ENCODE data around the gene ARHGEF28. TPM values are rescaled to one million over a fixed set of nuclear protein-coding genes. Genes with fewer than 3 reads are reported as not detected.

Gene ARHGEF28
- total and polyA plus RNA-seq, 4 experiments from 2014 or later, result not detected

DNA sequence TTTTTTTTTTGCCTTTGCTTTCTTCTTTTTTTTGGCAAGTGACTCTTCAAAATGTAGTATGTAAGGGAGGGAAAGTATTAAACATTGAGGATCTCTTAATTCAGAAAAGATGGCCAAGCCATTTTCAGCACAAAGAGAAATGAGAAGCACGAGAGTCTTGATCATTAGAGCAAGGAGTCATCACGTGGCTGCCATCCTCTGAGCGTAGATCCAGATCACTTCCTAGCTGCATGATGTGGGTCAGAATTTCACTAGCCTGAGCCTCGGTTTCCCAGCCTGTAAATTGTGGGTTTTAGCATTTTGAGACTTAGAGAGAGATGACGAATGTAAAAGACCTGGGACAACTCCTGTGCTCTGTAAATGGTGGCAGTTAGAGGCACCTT is 312.9 kb downstream of the ARHGEF28 start:
- Histone ChIP-seq H3K27ac (ENCODE audit: low read depth, low read length) (no peak overlapping the region), H3K36me3 (ENCODE audit: insufficient read depth, low read length) (no peaks in the 10 kb centered on the region), H3K4me3 (ENCODE audit: low read length in 2 of 2) (no peak overlapping the region), H3K4me1 (ENCODE audit: insufficient read depth, low read length) (no peaks in the 10 kb centered on the region), H3K9me3 (ENCODE audit: control insufficient read depth in 1 of 2, low read length in 2 of 2) (no peaks in the 10 kb centered on the region), H3K27me3 (ENCODE audit: insufficient read depth, low read length) (no peaks in the 10 kb centered on the region)
- Mint-ChIP-seq H3K27me3 (peaks cover 2 to 4% of the 10 kb centered on the region in 2 donors), H3K4me3 (no peak overlapping the region), H3K27ac (no peak overlapping the region), H3K36me3 (no peaks in the 10 kb centered on the region), H3K4me1 (no peaks in the 10 kb centered on the region), H3K9me3 (peaks cover 0 to 15% (median 6%) of the 10 kb centered on the region in 8 donors)
- ChIA-PET CTCF (ENCODE audit: partially characterized antibody) (no interaction called here), POLR2A (ENCODE audit: partially characterized antibody) (no interaction called here)
- intact Hi-C loops (cut with micrococcal nuclease), result no loop called here
- DNase-seq, result no peak

DNA sequence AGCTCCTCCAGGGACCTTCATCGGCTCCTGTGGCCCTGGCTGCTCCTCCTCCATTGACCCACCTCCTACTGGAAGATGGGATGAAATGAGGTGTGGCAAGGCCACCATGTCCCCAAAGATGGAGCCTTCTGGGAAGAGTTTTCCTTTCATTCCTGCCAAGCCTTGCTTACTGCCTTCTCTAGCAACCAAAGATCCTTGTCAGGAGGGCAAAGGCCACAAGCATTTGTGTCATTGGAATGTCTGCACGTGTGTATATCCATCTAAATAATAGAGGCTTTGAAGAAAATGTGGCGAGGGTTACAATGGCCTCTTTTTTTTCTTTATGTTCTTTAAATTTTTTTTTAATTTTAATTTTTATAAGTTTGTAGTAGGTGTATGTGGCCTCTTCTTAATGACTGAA is 313.6 kb downstream of the ARHGEF28 start:
- intact Hi-C loops (cut with micrococcal nuclease), result no loop called here
- ChIA-PET POLR2A (ENCODE audit: partially characterized antibody) (no interaction called here), CTCF (ENCODE audit: partially characterized antibody) (no interaction called here)
- no peak overlapping the region for H3K27ac Mint-ChIP-seq
- Histone ChIP-seq H3K27me3 (ENCODE audit: insufficient read depth, low read length) (no peaks in the 10 kb centered on the region), H3K36me3 (ENCODE audit: insufficient read depth, low read length) (no peaks in the 10 kb centered on the region), H3K4me3 (ENCODE audit: low read length in 2 of 2) (no peak overlapping the region), H3K9me3 (ENCODE audit: control insufficient read depth in 1 of 2, low read length in 2 of 2) (no peaks in the 10 kb centered on the region), H3K4me1 (ENCODE audit: insufficient read depth, low read length) (no peaks in the 10 kb centered on the region), H3K27ac (ENCODE audit: low read depth, low read length) (no peak overlapping the region)
- peak overlapping the region in 1 of 8 donors; percentile 44 for H3K4me3 Mint-ChIP-seq
- peaks cover 4 to 7% of the 10 kb centered on the region in 2 donors for H3K27me3 Mint-ChIP-seq
- H3K4me1 Mint-ChIP-seq, result no peaks in the 10 kb centered on the region
- DNase-seq, result no peak
- H3K9me3 Mint-ChIP-seq, result peaks cover 0 to 20% (median 10%) of the 10 kb centered on the region in 8 donors
- H3K36me3 Mint-ChIP-seq, result no peaks in the 10 kb centered on the region

DNA sequence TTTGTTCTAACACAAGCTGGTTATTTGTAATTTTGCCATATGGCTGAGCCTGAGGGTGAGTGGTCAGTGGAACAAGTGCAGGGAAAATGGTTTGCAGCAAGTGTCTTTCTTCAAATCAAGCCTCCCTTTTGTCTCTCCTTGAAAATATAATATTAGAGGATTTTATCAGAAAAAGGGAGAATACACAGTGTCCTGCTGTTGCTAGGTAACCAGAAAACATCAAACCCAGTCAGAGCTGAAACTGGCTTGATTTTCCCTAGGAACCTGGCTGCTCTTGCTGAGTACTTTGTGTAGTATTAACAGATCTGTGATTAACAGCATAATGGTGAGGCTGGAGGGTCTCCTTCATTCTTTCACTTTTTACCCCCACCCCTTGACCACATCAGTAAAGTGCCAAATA is 314.0 kb downstream of the ARHGEF28 start:
- H3K27ac Mint-ChIP-seq, result no peak overlapping the region

DNA sequence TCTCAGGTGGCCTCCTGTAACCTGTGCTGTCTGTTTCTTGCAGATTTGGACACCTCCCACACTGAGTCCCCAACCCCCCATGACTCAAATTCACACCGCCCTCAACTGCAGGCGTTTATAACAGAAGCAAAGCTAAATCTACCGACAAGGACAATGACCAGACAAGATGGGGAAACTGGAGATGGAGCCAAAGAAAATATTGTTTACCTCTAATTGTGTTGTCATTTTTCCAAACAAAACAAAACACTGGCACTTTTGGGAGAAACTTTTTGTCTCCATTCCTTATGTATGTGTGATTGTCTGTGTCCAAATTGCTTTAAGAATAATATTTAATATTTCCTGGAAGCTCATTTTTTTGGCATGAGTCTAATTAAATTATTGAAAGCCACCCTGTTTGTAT is 314.8 kb downstream of the ARHGEF28 start:
- H3K4me1 Mint-ChIP-seq, result no peaks in the 10 kb centered on the region
- H3K4me3 ChIP-seq (ENCODE audit: low read length in 2 of 2), result no peak overlapping the region
- H3K27ac ChIP-seq (ENCODE audit: low read depth, low read length), result no peak overlapping the region
- intact Hi-C loops (cut with micrococcal nuclease), result no loop called here
- no peaks in the 10 kb centered on the region for H3K9me3 ChIP-seq (ENCODE audit: control insufficient read depth in 1 of 2, low read length in 2 of 2)
- ChIA-PET CTCF (ENCODE audit: partially characterized antibody) (no interaction called here), POLR2A (ENCODE audit: partially characterized antibody) (no interaction called here)
- no peaks in the 10 kb centered on the region for H3K4me1 ChIP-seq (ENCODE audit: insufficient read depth, low read length)
- no peak for DNase-seq
- H3K36me3 Mint-ChIP-seq, result no peaks in the 10 kb centered on the region
- H3K27me3 ChIP-seq (ENCODE audit: insufficient read depth, low read length), result no peaks in the 10 kb centered on the region
- H3K4me3 Mint-ChIP-seq, result no peak overlapping the region
- peaks cover 0 to 21% (median 11%) of the 10 kb centered on the region in 8 donors for H3K9me3 Mint-ChIP-seq
- no peak overlapping the region for H3K27ac Mint-ChIP-seq
- H3K36me3 ChIP-seq (ENCODE audit: insufficient read depth, low read length), result no peaks in the 10 kb centered on the region
- peaks cover 2 to 6% of the 10 kb centered on the region in 2 donors for H3K27me3 Mint-ChIP-seq

More for the DNA sequence above, 314.0 kb downstream of the ARHGEF28 start:
- Mint-ChIP-seq H3K36me3 (no peaks in the 10 kb centered on the region), H3K4me1 (no peaks in the 10 kb centered on the region), H3K4me3 (no peak overlapping the region), H3K9me3 (peaks cover 0 to 21% (median 11%) of the 10 kb centered on the region in 8 donors), H3K27me3 (peaks cover 2 to 6% of the 10 kb centered on the region in 2 donors)
- intact Hi-C loops (cut with micrococcal nuclease), result no loop called here
- no peak overlapping the region for H3K27ac ChIP-seq (ENCODE audit: low read depth, low read length)
- DNase-seq, result no peak
- CTCF ChIA-PET (ENCODE audit: partially characterized antibody), result no interaction called here
- H3K4me1 ChIP-seq (ENCODE audit: insufficient read depth, low read length), result no peaks in the 10 kb centered on the region
- H3K27me3 ChIP-seq (ENCODE audit: insufficient read depth, low read length), result no peaks in the 10 kb centered on the region
- H3K4me3 ChIP-seq (ENCODE audit: low read length in 2 of 2), result no peak overlapping the region
- H3K36me3 ChIP-seq (ENCODE audit: insufficient read depth, low read length), result no peaks in the 10 kb centered on the region
- POLR2A ChIA-PET (ENCODE audit: partially characterized antibody), result no interaction called here
- no peaks in the 10 kb centered on the region for H3K9me3 ChIP-seq (ENCODE audit: control insufficient read depth in 1 of 2, low read length in 2 of 2)

DNA sequence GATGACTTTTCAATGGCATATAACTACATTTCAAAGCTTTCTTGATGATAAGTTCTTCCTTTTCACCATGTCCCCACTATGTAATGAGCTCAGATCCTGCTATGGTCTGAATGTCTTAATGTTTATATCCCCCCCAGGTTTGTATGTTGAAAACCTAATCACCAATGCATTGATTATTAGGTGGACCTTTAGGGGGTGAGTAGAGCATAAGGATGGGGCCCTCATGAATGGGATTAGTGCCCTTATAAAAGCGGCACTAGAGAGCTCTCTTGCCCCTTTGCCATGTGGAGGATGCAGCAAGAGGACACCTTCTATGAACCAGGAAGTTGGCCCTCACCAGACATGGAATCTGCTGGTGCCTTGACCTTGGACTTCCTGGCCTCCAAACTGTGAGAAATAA is 316.8 kb downstream of the ARHGEF28 start:
- Histone ChIP-seq H3K4me1 (ENCODE audit: insufficient read depth, low read length) (no peaks in the 10 kb centered on the region), H3K36me3 (ENCODE audit: insufficient read depth, low read length) (no peaks in the 10 kb centered on the region), H3K9me3 (ENCODE audit: control insufficient read depth in 1 of 2, low read length in 2 of 2) (no peaks in the 10 kb centered on the region), H3K4me3 (ENCODE audit: low read length in 2 of 2) (no peak overlapping the region), H3K27ac (ENCODE audit: low read depth, low read length) (no peak overlapping the region), H3K27me3 (ENCODE audit: insufficient read depth, low read length) (no peaks in the 10 kb centered on the region)
- H3K9me3 Mint-ChIP-seq, result peaks cover 0 to 21% (median 11%) of the 10 kb centered on the region in 8 donors
- no peak for DNase-seq
- CTCF ChIA-PET (ENCODE audit: partially characterized antibody), result no interaction called here
- H3K36me3 Mint-ChIP-seq, result no peaks in the 10 kb centered on the region
- H3K27me3 Mint-ChIP-seq, result peaks cover 4 to 7% of the 10 kb centered on the region in 2 donors
- H3K4me1 Mint-ChIP-seq, result no peaks in the 10 kb centered on the region
- no peak overlapping the region for H3K27ac Mint-ChIP-seq
- intact Hi-C loops (cut with micrococcal nuclease), result no loop called here
- H3K4me3 Mint-ChIP-seq, result no peak overlapping the region
- POLR2A ChIA-PET (ENCODE audit: partially characterized antibody), result no interaction called here

DNA sequence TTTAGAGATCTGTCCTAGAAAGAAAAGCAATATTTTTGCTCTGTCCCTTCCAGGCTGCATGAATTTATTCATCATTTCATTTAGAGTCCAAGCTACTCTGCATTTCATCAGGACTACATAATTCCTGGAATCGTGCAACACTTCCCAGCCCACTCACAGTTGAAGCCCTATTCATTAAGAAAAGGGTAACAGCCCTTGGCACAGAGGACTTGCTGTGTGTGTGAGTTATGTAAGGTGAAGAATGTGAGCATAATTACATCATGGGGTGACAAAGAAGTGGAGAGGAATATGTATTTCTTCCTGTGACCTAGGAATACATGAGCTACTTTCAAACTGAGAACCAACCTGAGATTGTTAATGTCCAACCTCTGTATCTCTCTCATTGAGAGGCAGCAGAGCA is 317.4 kb downstream of the ARHGEF28 start:
- H3K36me3 Mint-ChIP-seq, result no peaks in the 10 kb centered on the region
- ChIA-PET POLR2A (ENCODE audit: partially characterized antibody) (no interaction called here), CTCF (ENCODE audit: partially characterized antibody) (interaction anchor here (0.6 kb wide), 1 partner anchor 489 kb away, joined by 4 read pairs; no protein-coding TSS in a partner anchor)
- no peaks in the 10 kb centered on the region for H3K27me3 ChIP-seq (ENCODE audit: insufficient read depth, low read length)
- DNase-seq, result no peak
- peaks cover 0 to 21% (median 11%) of the 10 kb centered on the region in 8 donors for H3K9me3 Mint-ChIP-seq
- no peaks in the 10 kb centered on the region for H3K9me3 ChIP-seq (ENCODE audit: control insufficient read depth in 1 of 2, low read length in 2 of 2)
- H3K36me3 ChIP-seq (ENCODE audit: insufficient read depth, low read length), result no peaks in the 10 kb centered on the region
- H3K4me3 ChIP-seq (ENCODE audit: low read length in 2 of 2), result no peak overlapping the region
- peaks cover 6 to 7% of the 10 kb centered on the region in 2 donors for H3K27me3 Mint-ChIP-seq
- intact Hi-C loops (cut with micrococcal nuclease), result no loop called here
- H3K4me3 Mint-ChIP-seq, result no peak overlapping the region
- H3K4me1 Mint-ChIP-seq, result no peaks in the 10 kb centered on the region
- H3K27ac Mint-ChIP-seq, result no peak overlapping the region
- H3K27ac ChIP-seq (ENCODE audit: low read depth, low read length), result no peak overlapping the region
- no peaks in the 10 kb centered on the region for H3K4me1 ChIP-seq (ENCODE audit: insufficient read depth, low read length)

DNA sequence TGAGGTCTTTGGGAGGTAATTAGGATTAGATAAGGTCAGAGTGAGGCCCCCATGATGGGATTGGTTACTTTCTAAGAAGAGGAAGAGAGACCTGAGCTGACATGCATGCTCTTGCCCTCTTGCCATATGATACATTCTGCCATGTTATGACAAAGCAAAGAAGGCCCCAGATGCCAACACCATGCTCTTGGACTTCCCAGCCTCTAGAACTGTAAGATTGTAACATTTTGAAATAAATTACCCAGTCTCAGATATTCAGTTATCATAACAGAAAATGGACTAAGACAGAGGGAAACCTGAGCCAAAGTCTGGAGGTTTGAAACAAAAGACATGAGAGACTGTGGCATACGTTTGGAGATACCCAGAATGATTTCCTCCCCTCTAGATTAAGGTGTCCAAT is 318.6 kb downstream of the ARHGEF28 start:
- no peak overlapping the region for H3K27ac ChIP-seq (ENCODE audit: low read depth, low read length)
- POLR2A ChIA-PET (ENCODE audit: partially characterized antibody), result no interaction called here
- Mint-ChIP-seq H3K27me3 (peaks cover 9 to 11% of the 10 kb centered on the region in 2 donors), H3K4me3 (no peak overlapping the region), H3K9me3 (peaks cover 0 to 21% (median 11%) of the 10 kb centered on the region in 8 donors), H3K36me3 (no peaks in the 10 kb centered on the region), H3K4me1 (no peaks in the 10 kb centered on the region), H3K27ac (no peak overlapping the region)
- no peak overlapping the region for H3K4me3 ChIP-seq (ENCODE audit: low read length in 2 of 2)
- no peak for DNase-seq
- H3K36me3 ChIP-seq (ENCODE audit: insufficient read depth, low read length), result no peaks in the 10 kb centered on the region
- intact Hi-C loops (cut with micrococcal nuclease), result no loop called here
- H3K4me1 ChIP-seq (ENCODE audit: insufficient read depth, low read length), result no peaks in the 10 kb centered on the region
- no peaks in the 10 kb centered on the region for H3K27me3 ChIP-seq (ENCODE audit: insufficient read depth, low read length)
- H3K9me3 ChIP-seq (ENCODE audit: control insufficient read depth in 1 of 2, low read length in 2 of 2), result no peaks in the 10 kb centered on the region
- CTCF ChIA-PET (ENCODE audit: partially characterized antibody), result no interaction called here

DNA sequence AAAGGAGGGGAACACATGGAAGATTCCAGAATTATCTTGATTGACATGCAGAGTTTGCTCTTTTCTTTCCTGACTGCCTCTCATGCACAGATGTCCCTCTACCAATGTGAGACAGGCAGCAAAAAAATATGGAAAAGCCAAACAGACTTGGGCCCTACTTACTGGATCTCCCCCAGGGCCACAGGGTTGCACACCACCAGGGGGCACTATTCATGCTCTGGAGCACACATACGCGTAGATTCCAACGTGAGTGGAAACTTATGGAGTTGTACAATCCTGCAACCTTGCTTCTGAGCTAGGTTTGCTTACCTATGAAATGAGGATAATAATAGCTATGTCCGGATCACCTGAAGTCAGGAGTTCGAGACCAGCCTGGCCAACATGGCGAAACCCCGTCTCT is 319.5 kb downstream of the ARHGEF28 start:
- Mint-ChIP-seq H3K27ac (no peak overlapping the region), H3K27me3 (peaks cover 11% of the 10 kb centered on the region in 2 donors), H3K36me3 (no peaks in the 10 kb centered on the region), H3K4me1 (no peaks in the 10 kb centered on the region), H3K9me3 (peaks cover 0 to 21% (median 11%) of the 10 kb centered on the region in 8 donors), H3K4me3 (no peak overlapping the region)
- ChIA-PET CTCF (ENCODE audit: partially characterized antibody) (interaction anchor here (1.6 kb wide), 1 partner anchor 43 kb away, joined by 4 read pairs; no protein-coding TSS in a partner anchor), POLR2A (ENCODE audit: partially characterized antibody) (no interaction called here)
- Histone ChIP-seq H3K4me1 (ENCODE audit: insufficient read depth, low read length) (no peaks in the 10 kb centered on the region), H3K4me3 (ENCODE audit: low read length in 2 of 2) (no peak overlapping the region), H3K9me3 (ENCODE audit: control insufficient read depth in 1 of 2, low read length in 2 of 2) (no peaks in the 10 kb centered on the region), H3K27me3 (ENCODE audit: insufficient read depth, low read length) (no peaks in the 10 kb centered on the region), H3K36me3 (ENCODE audit: insufficient read depth, low read length) (no peaks in the 10 kb centered on the region), H3K27ac (ENCODE audit: low read depth, low read length) (no peak overlapping the region)
- peak in 1 of 5 donors; percentile 1 for DNase-seq
- intact Hi-C loops (cut with micrococcal nuclease), result no loop called here

Data from CD4-positive, alpha-beta memory T cell (primary cell).